PC-9 (cell line): ENCODE measurements around the gene SLC66A2.

Source experiments
- EZH2 ChIP-seq: fragments of 200-600 bp; sonication (generic); IDR thresholded peaks from 2 replicates; pipeline ENCODE4 v1.8.0; 2017; ENCODE audit warnings: antibody characterized with exemption, low read depth
- TF ChIP-seq, protein P1 (sequence below): fragments of 200-600 bp; sonication (generic); conservative IDR thresholded peaks from 2 replicates; pipeline ENCODE4 v1.6.1; 2017; ENCODE audit warnings: mixed run types, antibody characterized with exemption, mild to moderate bottlenecking, moderate library complexity

DNA sequence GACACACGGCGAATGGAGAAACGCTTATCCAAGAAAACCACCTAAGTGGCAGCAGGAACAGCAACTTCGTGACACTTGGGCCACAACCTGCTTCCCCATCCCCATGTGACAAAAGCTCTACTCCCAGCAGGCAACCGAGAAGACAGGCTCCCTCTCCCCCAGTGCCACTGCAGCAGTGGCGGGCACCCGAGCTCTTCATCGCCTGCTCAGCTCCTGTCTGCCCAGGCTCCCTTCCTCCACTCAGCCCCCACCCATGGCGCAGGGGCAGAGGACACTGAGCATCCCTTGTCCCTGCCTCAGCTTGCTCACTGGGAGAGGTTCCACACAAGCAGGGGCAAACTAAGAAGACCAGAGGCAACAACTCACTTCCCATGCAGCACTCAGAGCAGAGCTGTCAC is 22.9 kb downstream of the SLC66A2 start:
- TF ChIP-seq, protein P1, sequence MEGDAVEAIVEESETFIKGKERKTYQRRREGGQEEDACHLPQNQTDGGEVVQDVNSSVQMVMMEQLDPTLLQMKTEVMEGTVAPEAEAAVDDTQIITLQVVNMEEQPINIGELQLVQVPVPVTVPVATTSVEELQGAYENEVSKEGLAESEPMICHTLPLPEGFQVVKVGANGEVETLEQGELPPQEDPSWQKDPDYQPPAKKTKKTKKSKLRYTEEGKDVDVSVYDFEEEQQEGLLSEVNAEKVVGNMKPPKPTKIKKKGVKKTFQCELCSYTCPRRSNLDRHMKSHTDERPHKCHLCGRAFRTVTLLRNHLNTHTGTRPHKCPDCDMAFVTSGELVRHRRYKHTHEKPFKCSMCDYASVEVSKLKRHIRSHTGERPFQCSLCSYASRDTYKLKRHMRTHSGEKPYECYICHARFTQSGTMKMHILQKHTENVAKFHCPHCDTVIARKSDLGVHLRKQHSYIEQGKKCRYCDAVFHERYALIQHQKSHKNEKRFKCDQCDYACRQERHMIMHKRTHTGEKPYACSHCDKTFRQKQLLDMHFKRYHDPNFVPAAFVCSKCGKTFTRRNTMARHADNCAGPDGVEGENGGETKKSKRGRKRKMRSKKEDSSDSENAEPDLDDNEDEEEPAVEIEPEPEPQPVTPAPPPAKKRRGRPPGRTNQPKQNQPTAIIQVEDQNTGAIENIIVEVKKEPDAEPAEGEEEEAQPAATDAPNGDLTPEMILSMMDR: no peak
- TF ChIP-seq EZH2: no peak
